Suprapubic skin (tissue), 3 donors: Measurements from ENCODE around the gene ANKFN1.

Experiments
- CTCF ChIP-seq, 2 donors: fragments of 200-600 bp in 1 of 2; fragments of 450-650 bp in 1 of 2; sonication (generic) in 1 of 2; IDR thresholded peaks; one replicate each; pipeline ENCODE4 v1.5.1; 2016 to 2019; ENCODE audit warnings: antibody characterized with exemption in 2 of 2, mild to moderate bottlenecking in 1 of 2, moderate library complexity in 1 of 2
- EP300 ChIP-seq: sonication (generic); formaldehyde crosslinking; IDR thresholded peaks from one replicate; pipeline ENCODE4 v1.6.1; 2017; ENCODE audit warnings: antibody characterized with exemption
- POLR2A ChIP-seq, 2 donors: fragments of 450-650 bp; IDR thresholded peaks; one replicate each; pipeline ENCODE4 v1.6.1; 2017; ENCODE audit warnings: antibody characterized with exemption in 2 of 2, mild to moderate bottlenecking in 2 of 2, moderate library complexity in 2 of 2

- TF ChIP-seq EP300 (no peak), CTCF (IDR thresholded peaks at IDR 0.05) (no peak), POLR2A (IDR thresholded peaks at IDR 0.05) (no peak)
Measured at GRCh38 chr17:56481659-56482058, 328.4 kb downstream of the ANKFN1 start.
